ENCODE data around the gene GATB.
"Not testable (repeated sequence)": the region's sequence is repeated elsewhere in the genome, so short reads cannot be mapped to it uniquely, and the experiment has no call there.

The GATB gene

DNA sequence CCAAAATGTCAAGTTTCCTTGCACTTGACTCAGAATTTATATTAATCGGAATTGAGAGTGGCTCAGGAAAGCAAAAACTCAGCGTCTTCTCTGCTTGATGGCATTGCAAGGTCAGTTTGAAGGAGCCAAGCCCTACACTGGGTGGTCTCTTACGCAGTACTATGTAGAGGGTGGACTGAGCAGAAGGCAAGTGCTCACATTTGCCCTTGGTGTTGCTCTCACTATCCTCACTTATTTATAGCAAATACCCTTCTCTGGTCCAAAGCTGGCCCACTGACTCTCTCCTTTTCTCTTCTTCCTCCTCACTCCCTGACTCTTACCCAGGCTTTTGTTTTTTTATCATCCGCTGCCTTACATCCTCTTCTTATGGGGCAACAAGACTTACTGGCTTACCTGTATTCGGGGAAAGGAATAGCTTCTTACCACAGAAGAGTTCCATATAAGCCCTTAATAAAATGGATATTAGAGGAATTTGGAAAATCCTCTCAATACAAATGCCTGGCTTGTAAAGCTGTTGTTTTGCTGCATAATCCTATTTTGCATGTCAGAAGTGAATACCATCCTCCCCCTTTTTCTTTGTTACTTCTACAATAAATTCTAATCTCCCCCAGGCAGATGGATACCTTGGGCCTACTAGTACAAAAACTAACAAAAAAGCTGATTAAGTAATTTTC, 24.8 kb upstream of the GATB start:
- DNase-seq: no peak

DNA sequence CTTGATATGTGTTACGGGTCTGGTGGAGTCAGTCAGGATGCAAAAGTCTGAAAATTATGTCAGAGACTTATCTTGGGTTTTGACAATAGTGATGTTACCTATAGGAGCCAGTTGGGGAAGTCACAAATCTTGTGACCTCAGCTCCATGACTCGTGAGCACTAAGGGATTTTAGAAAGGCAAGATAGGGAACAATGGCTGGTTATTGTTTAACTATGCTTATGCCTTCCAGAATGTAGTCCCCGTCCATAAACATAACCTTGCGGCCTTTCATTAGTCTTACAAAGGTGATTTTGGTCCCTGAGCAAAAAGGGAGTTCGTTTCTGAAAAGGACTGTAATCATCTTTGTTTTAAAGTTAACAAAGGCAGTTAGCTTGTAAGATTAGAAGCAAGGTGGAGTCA, 23.9 kb upstream of the GATB start:
- no peak for DNase-seq

- DNase-seq: no peak
These were observed 23.1 kb upstream of the GATB start for GRCh38 chr4:151783867-151784266.

DNA sequence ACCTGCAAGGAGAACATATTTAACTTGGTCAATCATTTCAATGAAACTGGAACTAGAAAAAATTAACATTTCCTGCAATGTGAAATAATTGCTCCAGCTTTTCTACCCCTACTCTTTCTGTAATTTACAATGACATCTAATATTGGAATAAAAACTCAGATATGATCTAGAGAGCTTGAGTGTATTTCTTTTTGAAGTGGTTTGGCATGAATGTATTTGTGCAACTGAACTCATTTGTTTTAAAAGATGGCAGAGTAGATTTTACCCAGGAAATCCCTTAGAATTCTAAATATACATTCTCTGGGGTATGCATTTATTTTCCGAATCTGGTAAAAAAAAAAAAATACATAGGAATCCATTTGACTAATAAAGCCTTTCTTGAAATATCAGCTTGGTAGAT, 21.5 kb upstream of the GATB start:
- no peak for DNase-seq

DNA sequence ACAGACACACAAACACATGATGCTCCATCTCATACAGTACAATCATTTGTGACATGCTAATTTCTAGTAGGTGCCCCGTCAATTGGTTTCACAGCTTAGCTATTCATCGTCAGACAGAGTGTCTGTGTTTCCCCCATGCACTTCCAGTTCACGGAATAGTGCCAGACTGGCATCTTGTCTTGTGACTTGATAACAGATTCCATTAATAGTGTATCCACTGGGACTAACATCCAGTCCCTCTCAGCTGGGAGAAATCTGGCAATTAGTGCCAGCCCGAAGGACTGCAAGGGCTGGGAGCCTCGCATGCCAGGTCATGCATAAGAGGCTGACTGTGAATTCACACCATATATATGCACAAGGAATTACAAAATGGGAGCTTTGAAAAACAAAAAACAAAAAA, 20.2 kb upstream of the GATB start:
- DNase-seq: no peak

DNA sequence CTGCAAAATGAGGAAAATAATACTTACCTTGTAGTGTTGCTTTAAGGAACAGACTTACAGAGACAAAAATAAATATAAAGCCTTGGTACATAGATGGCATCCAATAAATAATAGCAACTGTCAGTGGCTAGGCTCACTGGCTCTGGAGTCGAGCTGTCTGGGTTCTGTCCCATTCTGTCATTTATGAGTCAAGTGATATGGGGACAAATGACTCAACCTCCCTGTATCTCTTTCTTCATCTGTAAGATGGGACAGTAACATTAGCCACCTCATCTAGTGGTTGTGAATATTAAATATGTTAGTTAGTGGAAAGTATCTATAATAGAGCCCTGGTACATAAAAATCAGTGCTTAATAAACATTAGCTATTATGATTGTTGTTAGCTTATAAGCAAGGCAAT, 16.7 kb upstream of the GATB start:
- no peak for DNase-seq

GRCh38 chr4:151774324-151774723, 13.5 kb upstream of the GATB start:
- no peak for DNase-seq

DNA sequence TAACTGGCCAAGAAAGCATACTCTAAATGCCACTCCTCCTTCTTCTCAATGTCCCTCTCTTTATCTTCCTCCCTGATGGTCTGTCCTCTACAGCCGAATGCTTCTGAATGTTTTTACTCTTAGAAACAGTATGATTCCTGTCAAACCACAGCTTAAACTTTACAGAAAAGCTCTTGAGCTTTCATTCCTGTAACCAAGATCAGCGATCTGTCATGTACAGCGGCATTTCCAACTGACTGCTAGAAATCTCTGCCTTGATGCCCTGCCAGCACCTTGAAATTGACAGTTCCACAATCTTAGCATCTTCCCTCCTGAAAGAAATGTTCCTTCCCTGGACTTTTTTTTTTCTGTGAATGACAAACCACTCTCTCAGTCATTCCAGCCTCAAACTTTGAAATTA, 11.5 kb upstream of the GATB start:
- DNase-seq: no peak

DNA sequence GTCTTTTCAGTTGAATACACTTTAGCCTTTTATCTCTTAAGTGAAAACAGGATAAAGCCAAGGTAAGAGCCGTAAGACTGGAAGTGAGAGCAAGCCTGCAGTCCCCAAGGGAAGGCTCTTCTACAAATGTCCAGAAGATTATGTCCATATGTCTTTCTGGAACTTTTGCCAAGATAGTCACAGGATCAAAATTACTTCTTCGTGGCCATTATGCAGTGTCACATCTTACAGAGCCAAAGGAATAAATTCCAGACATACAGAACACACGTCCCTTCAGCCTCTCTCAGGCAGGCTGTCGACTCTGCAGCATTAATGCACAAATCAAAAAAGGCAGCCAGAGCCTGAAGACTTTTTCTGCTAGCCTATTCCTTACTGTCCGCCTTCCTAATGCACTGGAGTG, 10.9 kb upstream of the GATB start:
- DNase-seq: no peak

DNA sequence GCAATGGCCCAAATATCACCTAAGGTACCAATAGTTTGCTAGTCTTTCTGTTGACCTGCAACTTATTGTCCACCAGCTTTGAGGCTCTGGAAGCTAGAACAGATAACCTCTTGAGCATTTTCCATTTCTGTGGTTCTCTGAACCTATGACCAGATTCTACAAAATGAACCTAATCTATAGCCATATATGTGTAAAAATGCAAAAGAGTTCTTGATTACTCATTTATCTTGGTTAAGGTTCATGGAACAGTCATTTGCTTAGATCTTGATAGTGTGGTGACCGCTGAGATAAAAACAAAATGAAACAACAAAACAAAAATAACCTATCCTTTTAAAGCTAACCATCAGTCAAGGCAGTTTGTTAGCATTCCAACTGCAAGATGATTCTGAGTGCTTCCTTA, 9.3 kb upstream of the GATB start:
- DNase-seq: no peak

- no peak for DNase-seq
These were observed 8.0 kb upstream of the GATB start for GRCh38 chr4:151768835-151769234.

DNA sequence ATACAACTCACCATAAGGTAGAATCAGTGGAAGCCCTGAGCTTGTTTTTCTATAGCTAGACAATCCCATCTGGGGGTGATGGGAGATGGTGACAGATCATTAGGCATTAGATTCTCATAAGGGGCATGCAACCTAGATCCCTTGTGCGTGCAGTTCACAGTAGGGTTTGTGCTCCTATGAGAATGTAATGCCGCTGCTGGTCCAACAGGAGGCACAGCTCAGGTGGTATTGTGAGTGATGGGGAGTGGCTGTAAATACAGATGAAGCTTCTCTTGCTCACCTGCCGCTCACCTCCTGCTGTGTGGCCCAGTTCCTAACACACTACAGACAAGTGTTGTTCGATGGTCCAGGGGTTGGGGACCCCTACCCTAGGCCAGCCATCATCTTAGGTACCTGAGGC, 5.9 kb upstream of the GATB start:
- no peak for DNase-seq

DNA sequence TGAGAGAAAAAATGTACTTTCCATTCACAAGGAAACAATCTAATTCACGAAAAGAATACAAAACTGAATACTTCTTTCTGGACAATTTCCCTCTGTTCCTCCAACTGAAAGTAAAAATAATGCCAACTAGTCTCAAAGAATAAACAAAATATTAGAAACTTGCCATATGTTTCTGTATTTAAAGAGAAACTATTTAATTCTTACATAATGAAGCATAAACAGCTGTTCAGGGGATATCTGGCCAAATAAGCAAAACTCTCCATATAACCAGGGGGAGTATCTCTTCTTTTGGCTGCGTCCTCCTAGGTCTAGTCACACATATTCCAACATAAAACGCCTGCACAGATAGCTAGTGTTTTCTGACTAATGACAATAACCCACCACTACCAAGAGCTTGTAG, 805 bp downstream of the GATB start:
- no peak for DNase-seq

GRCh38 chr4:151753056-151753455, 7.8 kb downstream of the GATB start:
- no peak for DNase-seq

- no peak for DNase-seq
These were observed 10.7 kb downstream of the GATB start for GRCh38 chr4:151750156-151750555.

DNA sequence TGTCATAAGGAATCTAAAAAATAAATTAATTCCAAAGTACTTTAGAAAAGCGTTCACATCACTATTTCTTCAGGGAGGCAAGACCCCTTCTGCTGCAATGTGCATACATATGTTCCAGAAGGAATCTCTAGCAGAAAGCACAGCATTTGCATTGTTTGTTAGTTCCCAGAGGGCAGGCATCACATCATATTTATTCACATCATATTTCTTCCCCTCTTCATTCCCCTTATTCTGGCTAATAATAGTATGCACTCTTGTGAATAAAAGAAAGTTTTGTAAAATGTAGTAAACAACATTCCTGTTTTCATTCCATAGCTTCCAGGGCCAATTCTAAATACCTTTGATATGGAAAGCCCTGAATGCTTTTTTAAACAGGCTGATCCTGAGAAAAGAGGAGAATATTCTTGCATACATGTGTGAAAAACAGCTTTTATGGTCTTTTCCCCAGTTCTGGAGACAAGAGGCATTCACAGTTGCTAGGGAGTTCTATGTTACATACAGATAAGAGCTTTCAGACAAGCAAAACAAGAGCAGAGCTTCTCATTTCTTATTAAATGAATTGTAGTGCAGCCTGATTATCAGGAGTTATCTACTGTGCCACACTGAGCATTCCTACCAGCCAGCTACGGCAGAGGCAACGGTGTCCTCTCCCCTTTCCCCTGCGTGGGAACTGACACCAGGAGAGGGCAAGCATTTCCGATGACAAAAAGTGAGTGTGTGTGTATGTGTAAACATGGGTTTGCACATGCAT, 15.2 kb downstream of the GATB start:
- DNase-seq: no peak

GRCh38 chr4:151744614-151745013, 16.2 kb downstream of the GATB start:
- DNase-seq: peak; percentile 69

- DNase-seq: no peak
These were observed 16.9 kb downstream of the GATB start for GRCh38 chr4:151743894-151744293.

DNA sequence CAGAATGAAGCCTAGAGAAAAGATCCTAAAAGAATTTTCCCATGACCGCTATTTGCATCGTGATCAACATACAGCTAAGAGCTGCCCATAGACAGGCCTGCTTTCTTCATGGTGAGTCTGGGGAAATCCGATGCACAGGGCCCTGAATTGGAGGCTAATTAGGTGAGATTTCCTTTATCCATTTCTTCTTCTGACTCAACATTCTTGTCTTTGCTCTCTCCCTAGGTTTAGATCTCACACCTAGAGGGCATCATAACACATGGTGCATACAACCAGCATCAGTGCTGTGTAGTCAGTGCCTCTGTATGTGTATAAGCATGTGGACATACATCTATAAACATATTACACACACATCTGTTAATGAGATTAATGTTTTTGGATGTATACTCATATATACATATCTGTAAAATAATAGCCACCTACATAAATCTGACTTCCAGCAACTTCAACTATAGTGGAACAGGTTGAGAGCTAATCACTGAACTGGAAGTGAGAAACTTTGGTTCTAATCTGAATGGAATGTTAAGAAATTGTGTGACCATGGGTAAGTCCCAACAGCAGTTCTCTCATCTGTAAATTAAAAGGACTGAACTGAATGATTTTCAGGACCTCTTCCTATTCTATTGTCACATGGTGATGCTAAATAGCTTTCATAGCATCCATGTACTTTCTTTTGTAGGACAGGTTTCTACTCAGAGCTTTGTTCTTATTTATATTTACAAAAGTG, 17.5 kb downstream of the GATB start:
- DNase-seq: no peak

DNA sequence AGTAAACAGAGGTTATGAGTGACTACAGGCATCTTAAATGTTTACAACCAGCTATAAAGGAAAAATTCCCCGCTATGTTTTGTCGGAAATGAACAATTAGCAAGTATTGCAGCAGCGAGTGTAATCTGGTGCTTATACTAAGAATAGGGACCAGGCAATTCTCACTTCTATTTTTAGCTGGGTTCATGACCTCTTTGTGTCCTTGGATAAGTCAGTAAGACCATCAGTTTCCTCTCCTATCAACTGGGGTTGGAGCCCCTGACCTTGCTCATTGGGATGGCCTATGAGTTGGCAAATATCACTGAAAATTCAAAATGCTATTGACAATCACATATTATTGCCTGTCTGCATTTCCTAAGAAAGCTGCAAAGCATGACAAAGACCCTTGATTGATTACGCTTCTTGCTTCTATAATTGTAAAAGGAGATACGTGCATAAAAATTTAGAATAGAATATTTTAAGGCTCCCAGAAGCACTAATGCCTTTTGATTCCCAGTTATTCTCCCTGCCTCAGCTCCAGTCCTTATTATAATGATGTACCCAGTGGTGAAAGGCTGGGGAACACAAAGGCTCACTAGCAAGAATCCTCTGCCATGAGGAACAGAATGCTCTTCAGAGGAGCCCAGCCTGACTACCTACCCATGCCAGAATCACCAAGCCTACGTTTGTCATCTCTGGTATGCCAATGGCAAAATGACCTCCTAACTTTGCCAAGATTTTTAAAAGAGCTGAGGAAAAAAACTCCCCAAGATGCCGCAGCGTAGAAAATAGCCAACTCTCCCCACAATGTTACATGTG, 21.9 kb downstream of the GATB start:
- no peak for DNase-seq

DNA sequence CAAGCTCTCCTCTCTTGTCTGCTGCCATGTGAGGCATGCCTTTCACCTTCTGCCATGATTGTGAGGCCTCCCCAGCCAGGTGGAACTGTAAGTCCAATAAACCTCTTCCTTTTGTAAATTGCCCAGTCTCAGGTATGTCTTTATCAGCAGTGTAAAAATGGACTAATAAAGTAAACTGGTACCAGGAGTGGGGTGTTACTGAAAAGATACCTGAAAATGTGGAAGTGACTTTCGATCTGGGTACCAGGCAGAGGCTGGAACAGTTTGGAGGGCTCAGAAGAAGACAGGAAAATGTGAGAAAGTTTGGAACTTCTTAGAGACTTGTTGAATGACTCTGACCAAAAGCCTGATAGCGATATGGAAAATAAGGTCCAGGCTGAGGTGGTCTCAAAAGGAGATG, 24.0 kb downstream of the GATB start:
- DNase-seq: not testable (repeated sequence)

DNA sequence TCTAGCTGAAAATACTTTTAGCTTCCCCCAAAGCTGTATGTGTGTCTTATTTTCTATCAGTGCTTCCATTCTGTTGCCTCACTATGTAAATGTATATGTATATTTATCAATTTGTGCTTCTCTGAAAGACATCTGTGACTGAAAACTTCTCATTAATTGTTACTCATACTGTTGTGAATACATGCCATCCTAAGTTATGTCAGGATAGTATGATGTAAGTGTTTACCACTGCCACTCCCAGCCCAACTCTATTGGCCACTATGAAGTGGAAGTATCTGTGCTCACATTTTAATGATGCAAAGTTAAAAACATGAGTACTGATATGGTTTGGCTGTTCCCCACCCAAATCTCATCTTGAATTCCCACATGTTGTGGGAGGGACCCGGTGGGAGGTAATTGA, 24.4 kb downstream of the GATB start:
- no peak for DNase-seq

- DNase-seq: not testable (repeated sequence)
These were observed 29.1 kb downstream of the GATB start for GRCh38 chr4:151731670-151732069.

Measured in fibroblast of skin of scalp (primary cell).